Activated CD4-positive, alpha-beta T cell treated with anti-CD3 and anti-CD28 coated beads, Interleukin-2, amount 10 ng/mL, durations not matched to agents 7 days and 5 days (primary cell): ENCODE data around the gene FURIN. TPM values are rescaled to one million over a fixed set of nuclear protein-coding genes. Genes with fewer than 3 reads are reported as not detected.
"Not testable (repeated sequence)": the region's sequence is repeated elsewhere in the genome, so short reads cannot be mapped to it uniquely, and the experiment has no call there.

Experiments used
- CTCF ChIA-PET: fragments of 350-600 bp; sonication (Branson Sonifier 250); formaldehyde crosslinking; loops from one replicate; lab custom pipeline; 2021; ENCODE audit warnings: antibody characterized with exemption; lab: Charles Lee
- POLR2A ChIA-PET: fragments of 350-600 bp; sonication (Branson Sonifier 250); formaldehyde crosslinking; loops from one replicate; lab custom pipeline; 2021; ENCODE audit warnings: antibody characterized with exemption; lab: Charles Lee
- DNase-seq: peaks from one replicate; pipeline ENCODE4 v3.0.0-alpha.2; 2020
- H3K27ac Mint-ChIP-seq: one replicate; pipeline ENCODE4 v1.8.0; 2021; ENCODE audit warnings: mild to moderate bottlenecking, moderate library complexity, mixed read lengths
- H3K27me3 Mint-ChIP-seq: one replicate; pipeline ENCODE4 v1.8.0; 2021; ENCODE audit warnings: mixed read lengths
- H3K36me3 Mint-ChIP-seq: one replicate; pipeline ENCODE4 v1.8.0; 2021; ENCODE audit warnings: low read depth, mixed read lengths
- H3K4me1 Mint-ChIP-seq: one replicate; pipeline ENCODE4 v1.8.0; 2021; ENCODE audit warnings: mixed read lengths
- H3K4me3 Mint-ChIP-seq: one replicate; pipeline ENCODE4 v1.8.0; 2021; ENCODE audit warnings: mild to moderate bottlenecking, moderate library complexity, mixed read lengths
- H3K9me3 Mint-ChIP-seq: one replicate; pipeline ENCODE4 v1.8.0; 2021; ENCODE audit warnings: mixed read lengths
- total RNA-seq, 2 experiments: library from RNA; stranded (reverse); gene quantifications; one replicate each; pipeline ENCODE4 v1.2.3, GENCODE V29; 2021

FURIN gene
- total RNA-seq, 2 experiments from 2014 or later: 148 to 153 TPM

- H3K9me3 Mint-ChIP-seq, H3K27me3 Mint-ChIP-seq, H3K4me3 Mint-ChIP-seq, H3K4me1 Mint-ChIP-seq, POLR2A ChIA-PET, DNase-seq: not testable (repeated sequence)
- H3K27ac Mint-ChIP-seq: peak overlapping the region; percentile 36
- CTCF ChIA-PET: interaction anchor here (0.6 to 2.0 kb wide), 5 partner anchors 14 to 67 kb away, joined by 3 to 8 read pairs (median 3); partner anchors contain the start of gene HDDC3
- peaks cover 52% of the 10 kb centered on the region for H3K36me3 Mint-ChIP-seq
Observed at GRCh38 chr15:90909449-90909848, 41.1 kb downstream of the FURIN start.

- POLR2A ChIA-PET: no interaction called here
- Mint-ChIP-seq H3K27me3 (no peaks in the 10 kb centered on the region), H3K27ac (no peak overlapping the region), H3K9me3 (no peaks in the 10 kb centered on the region), H3K36me3 (peaks cover 54% of the 10 kb centered on the region), H3K4me1 (peaks cover 4% of the 10 kb centered on the region), H3K4me3 (no peak overlapping the region)
- CTCF ChIA-PET: interaction anchor here (0.6 to 2.0 kb wide), 4 partner anchors 12 to 67 kb away, joined by 3 to 8 read pairs (median 3); partner anchors contain the start of gene HDDC3
- no peak for DNase-seq
Observed at GRCh38 chr15:90909976-90910375, 41.6 kb downstream of the FURIN start.

GRCh38 chr15:90910441-90911301, 42.3 kb downstream of the FURIN start:
- POLR2A ChIA-PET: no interaction called here
- CTCF ChIA-PET: interaction anchor here (1.3 to 2.0 kb wide), 3 partner anchors 8 to 22 kb away, joined by 3 to 8 read pairs (median 3); partner anchors contain the start of gene HDDC3
- peaks cover 53% of the 10 kb centered on the region for H3K36me3 Mint-ChIP-seq
- H3K4me1 Mint-ChIP-seq: peaks cover under 1% of the 10 kb centered on the region
- H3K9me3 Mint-ChIP-seq: no peaks in the 10 kb centered on the region
- no peak for DNase-seq
- no peak overlapping the region for H3K4me3 Mint-ChIP-seq
- no peak overlapping the region for H3K27ac Mint-ChIP-seq
- H3K27me3 Mint-ChIP-seq: no peaks in the 10 kb centered on the region

- no peak for DNase-seq
- Mint-ChIP-seq H3K27ac (no peak overlapping the region), H3K9me3 (no peaks in the 10 kb centered on the region), H3K36me3 (peaks cover 47% of the 10 kb centered on the region), H3K4me3 (no peak overlapping the region), H3K4me1 (no peaks in the 10 kb centered on the region), H3K27me3 (no peaks in the 10 kb centered on the region)
- POLR2A ChIA-PET: no interaction called here
- CTCF ChIA-PET: interaction anchor here (0.9 to 1.4 kb wide), 4 partner anchors 9 to 22 kb away, joined by 3 to 4 read pairs (median 3); partner anchors contain the start of gene HDDC3
Observed at GRCh38 chr15:90911302-90911623, 42.9 kb downstream of the FURIN start.

- Mint-ChIP-seq H3K27me3 (no peaks in the 10 kb centered on the region), H3K36me3 (peaks cover 48% of the 10 kb centered on the region), H3K27ac (no peak overlapping the region), H3K9me3 (no peaks in the 10 kb centered on the region), H3K4me1 (no peaks in the 10 kb centered on the region), H3K4me3 (no peak overlapping the region)
- ChIA-PET POLR2A (no interaction called here), CTCF (interaction anchor here (0.9 to 2.8 kb wide), 4 partner anchors 9 to 21 kb away, joined by 3 to 15 read pairs (median 4); partner anchors contain the start of genes HDDC3 and MAN2A2)
- no peak for DNase-seq
Observed at GRCh38 chr15:90911906-90912769, 43.8 kb downstream of the FURIN start.

- CTCF ChIA-PET: interaction anchor here (2.8 kb wide), 1 partner anchor 9 kb away, joined by 15 read pairs; the partner anchor contains the start of gene MAN2A2
- peaks cover 46% of the 10 kb centered on the region for H3K36me3 Mint-ChIP-seq
- POLR2A ChIA-PET: no interaction called here
- H3K27me3 Mint-ChIP-seq: no peaks in the 10 kb centered on the region
- H3K4me3 Mint-ChIP-seq: no peak overlapping the region
- H3K4me1 Mint-ChIP-seq: no peaks in the 10 kb centered on the region
- H3K27ac Mint-ChIP-seq: no peak overlapping the region
- H3K9me3 Mint-ChIP-seq: no peaks in the 10 kb centered on the region
- no peak for DNase-seq
Observed at GRCh38 chr15:90912770-90913075, 44.3 kb downstream of the FURIN start.

GRCh38 chr15:90913398-90913944, 45.1 kb downstream of the FURIN start:
- Mint-ChIP-seq H3K9me3 (no peaks in the 10 kb centered on the region), H3K4me1 (no peaks in the 10 kb centered on the region), H3K36me3 (peaks cover 49% of the 10 kb centered on the region), H3K27ac (no peak overlapping the region), H3K4me3 (no peak overlapping the region), H3K27me3 (no peaks in the 10 kb centered on the region)
- CTCF ChIA-PET: interaction anchor here (1.0 to 2.8 kb wide), 4 partner anchors 10 to 43 kb away, joined by 3 to 15 read pairs (median 8); partner anchors contain the start of genes HDDC3 and MAN2A2
- POLR2A ChIA-PET: no interaction called here
- no peak for DNase-seq

- H3K27me3 Mint-ChIP-seq: no peaks in the 10 kb centered on the region
- ChIA-PET POLR2A (no interaction called here), CTCF (interaction anchor here (1.0 to 2.8 kb wide), 4 partner anchors 9 to 42 kb away, joined by 3 to 15 read pairs (median 8); partner anchors contain the start of genes HDDC3 and MAN2A2)
- H3K4me3 Mint-ChIP-seq: no peak overlapping the region
- H3K9me3 Mint-ChIP-seq: no peaks in the 10 kb centered on the region
- no peak overlapping the region for H3K27ac Mint-ChIP-seq
- peaks cover 50% of the 10 kb centered on the region for H3K36me3 Mint-ChIP-seq
- no peak for DNase-seq
- no peaks in the 10 kb centered on the region for H3K4me1 Mint-ChIP-seq
Observed at GRCh38 chr15:90914305-90915080, 46.1 kb downstream of the FURIN start.

GRCh38 chr15:90915216-90915807, 46.9 kb downstream of the FURIN start:
- Mint-ChIP-seq H3K36me3 (peaks cover 58% of the 10 kb centered on the region), H3K4me3 (no peak overlapping the region), H3K27me3 (no peaks in the 10 kb centered on the region), H3K9me3 (no peaks in the 10 kb centered on the region), H3K4me1 (no peaks in the 10 kb centered on the region), H3K27ac (peak overlapping the region; percentile 69)
- CTCF ChIA-PET: interaction anchor here (0.6 to 2.4 kb wide), 3 partner anchors 8 to 27 kb away, joined by 3 to 13 read pairs (median 3); partner anchors contain the start of gene HDDC3
- POLR2A ChIA-PET: no interaction called here
- DNase-seq: no peak

GRCh38 chr15:90915808-90916440, 47.5 kb downstream of the FURIN start:
- H3K36me3 Mint-ChIP-seq: peaks cover 58% of the 10 kb centered on the region
- no peaks in the 10 kb centered on the region for H3K27me3 Mint-ChIP-seq
- DNase-seq: no peak
- ChIA-PET CTCF (interaction anchor here (0.6 to 2.4 kb wide), 2 partner anchors 16 to 27 kb away, joined by 3 to 13 read pairs; partner anchors contain the start of gene HDDC3), POLR2A (no interaction called here)
- H3K4me3 Mint-ChIP-seq: no peak overlapping the region
- H3K27ac Mint-ChIP-seq: no peak overlapping the region
- H3K9me3 Mint-ChIP-seq: no peaks in the 10 kb centered on the region
- no peaks in the 10 kb centered on the region for H3K4me1 Mint-ChIP-seq

- POLR2A ChIA-PET: no interaction called here
- CTCF ChIA-PET: no interaction called here
- Mint-ChIP-seq H3K9me3 (no peaks in the 10 kb centered on the region), H3K27ac (no peak overlapping the region), H3K27me3 (no peaks in the 10 kb centered on the region), H3K4me3 (no peak overlapping the region), H3K4me1 (peaks cover 3% of the 10 kb centered on the region), H3K36me3 (peaks cover 62% of the 10 kb centered on the region)
- DNase-seq: no peak
Observed at GRCh38 chr15:90916461-90916860, 48.1 kb downstream of the FURIN start.
